K562 (cell line): ENCODE measurements around the gene NUDT6. TPM values are rescaled to one million over a fixed set of nuclear protein-coding genes. Genes with fewer than 3 reads are reported as not detected.
"Not testable (repeated sequence)": the region's sequence is repeated elsewhere in the genome, so short reads cannot be mapped to it uniquely, and the experiment has no call there.

ENCODE experiments used
- ATAC-seq: fragments of 200-7000 bp; cut with Tn5 transposase; 3 replicates; pipeline ENCODE4 v1.9.1; 2020; ENCODE audit warnings: moderate library complexity
- BruUV-seq: library from RNA; stranded (reverse); fragments of 400-500 nt; replicated peaks from 2 replicates; lab custom pipeline; 2021; lab: Mats Ljungman, UMichigan
- CTCF ChIA-PET: fragments of 300-600 bp; formaldehyde crosslinking; extraction: SDS; loops from one replicate; lab custom pipeline; 2021; ENCODE audit warnings: low intra/inter-chr PET ratio; lab: Yijun Ruan, JAX
- POLR2A ChIA-PET: fragments of 300-600, 350-650 bp; sonication (Branson Sonifier 250); formaldehyde crosslinking; extraction: SDS; loops from one replicate; lab custom pipeline; 2021; ENCODE audit warnings: antibody characterized with exemption, inconsistent platforms; lab: Yijun Ruan, JAX
- DNase-seq, 4 experiments: peaks; one replicate each; pipeline versions ENCODE4 v3.0.0 to v3.0.0-alpha.2; 2011 to 2018; ENCODE audit warnings: low spot score in 3 of 4, mixed read lengths in 3 of 4; ENCODE audit errors: extremely low read depth in 1 of 4
- FAIRE-seq: peaks from 2 replicates; lab custom pipeline; 2011; peaks lifted over from hg19 to GRCh38; lab: Jason Lieb, UNC
- H2AFZ ChIP-seq: 2 replicates; pipeline ENCODE4 v1.6.0; 2011; ENCODE audit warnings: low read depth, low read length, control low read depth, inconsistent platforms
- H3K27ac ChIP-seq: fragments of 200-600 bp; 3 replicates; pipeline ENCODE4 v1.8.0; 2011; ENCODE audit warnings: low read depth, mild to moderate bottlenecking, control low read depth, inconsistent platforms, low read length, moderate library complexity, mixed read lengths; ENCODE audit errors: extremely low read depth
- H3K27me3 ChIP-seq, 2 experiments: fragments of 300-600 bp in 1 of 2; 2 replicates in 1 of 2; 3 replicates in 1 of 2; pipeline versions ENCODE4 v1.6.0 to v1.8.0; 2011; ENCODE audit warnings: inconsistent platforms in 2 of 2, low read length in 2 of 2, mild to moderate bottlenecking in 1 of 2, mixed read lengths in 1 of 2, moderate library complexity in 1 of 2; ENCODE audit not compliant: control insufficient read depth in 2 of 2, insufficient read depth in 2 of 2
- H3K36me3 ChIP-seq: fragments of 300-600 bp; 3 replicates; pipeline ENCODE4 v1.8.0; 2011; ENCODE audit warnings: mild to moderate bottlenecking, low read length, inconsistent platforms; ENCODE audit not compliant: control insufficient read depth, insufficient read depth
- H3K4me1 ChIP-seq, 2 experiments: fragments of 200-600 bp in 1 of 2; replicated peaks in 1 of 2; 2 replicates in 1 of 2; 3 replicates in 1 of 2; pipeline versions ENCODE4 v1.5.1 to v1.8.0; 2011; ENCODE audit warnings: inconsistent platforms in 2 of 2, low read length in 2 of 2, mild to moderate bottlenecking in 1 of 2, mixed read lengths in 1 of 2, moderate library complexity in 1 of 2; ENCODE audit not compliant: control insufficient read depth in 2 of 2, insufficient read depth in 2 of 2
- H3K4me2 ChIP-seq: 2 replicates; pipeline ENCODE4 v1.6.1; 2011; ENCODE audit warnings: low read length, control low read depth, inconsistent platforms, mixed read lengths; ENCODE audit not compliant: insufficient read depth
- H3K4me3 ChIP-seq: fragments of 200-600 bp; sonication (generic), shearing (Covaris generic); 2 replicates; pipeline ENCODE4 v1.5.1; 2016; ENCODE audit warnings: control low read depth, inconsistent platforms
- H3K79me2 ChIP-seq: fragments of 200-600 bp; 3 replicates; pipeline ENCODE4 v1.8.0; 2011; ENCODE audit warnings: low read length, inconsistent platforms; ENCODE audit not compliant: control insufficient read depth, insufficient read depth
- H3K9ac ChIP-seq, 2 experiments: 2 replicates each; pipeline versions ENCODE4 v1.6.0 to v1.6.1; 2011; ENCODE audit warnings: low read depth in 2 of 2, low read length in 2 of 2, control low read depth in 1 of 2, inconsistent platforms in 1 of 2, mild to moderate bottlenecking in 1 of 2, mixed read lengths in 1 of 2; ENCODE audit not compliant: insufficient read depth in 1 of 2
- H3K9me1 ChIP-seq: one replicate; pipeline ENCODE4 v1.6.0; 2011; ENCODE audit warnings: inconsistent platforms, mild to moderate bottlenecking, low read length, moderate library complexity; ENCODE audit not compliant: control insufficient read depth, insufficient read depth
- H3K9me3 ChIP-seq: replicated peaks from 2 replicates; pipeline ENCODE4 v1.5.1; 2011; ENCODE audit warnings: low read depth, low read length, inconsistent platforms; ENCODE audit not compliant: control insufficient read depth, insufficient read depth
- H4K20me1 ChIP-seq: replicated peaks from 2 replicates; pipeline ENCODE4 v1.6.1; 2011; ENCODE audit warnings: low read length, inconsistent platforms, mixed read lengths; ENCODE audit not compliant: control insufficient read depth, insufficient read depth
- EGR1 ChIP-seq: fragments of 450-650 bp; conservative IDR thresholded peaks from 2 replicates; pipeline ENCODE4 v1.6.1; 2017; ENCODE audit warnings: mild to moderate bottlenecking
- ZBTB33 ChIP-seq: sonication (generic); formaldehyde crosslinking; IDR thresholded peaks from 2 replicates; pipeline ENCODE4 v1.8.1; 2023; ENCODE audit warnings: mild to moderate bottlenecking, missing genetic modification reagents
- ZNF280B ChIP-seq: fragments of 250-450 bp; sonication (Bioruptor Pico); IDR thresholded peaks from 2 replicates; pipeline ENCODE4 v1.5.1; 2021; ENCODE audit warnings: mild to moderate bottlenecking
- WGBS: fragments of 100-300 bp; shearing (Covaris generic); methylation state at CpG from one replicate; pipeline ENCODE4 v1.1.6; 2016; ENCODE audit warnings: low coverage, mixed read lengths; ENCODE audit not compliant: insufficient coverage; ENCODE audit errors: missing lambda C conversion rate; 5-methylcytosine and 5-hydroxymethylcytosine counted together
- in situ Hi-C: fragments of 300-500 bp; cut with MboI; formaldehyde crosslinking; loops from 4 replicates; pipeline ENCODE4 v1.15.0; 2018; ENCODE audit warnings: inconsistent platforms, mixed read lengths
- intact Hi-C: fragments of 100-400 bp; cut with micrococcal nuclease; formaldehyde crosslinking; loops from 2 replicates; pipeline ENCODE4 v1.14.2; 2022
- polyA plus RNA-seq, 8 experiments: library from polyadenylated mRNA; depleted of rRNA in 4 of 8; stranded (reverse) in 5 of 8; unstranded in 3 of 8; fragments of >200 nt; fragmentation: Nextera tagmentation in 2 of 8; fragmentation: Illumina TruSeq in 1 of 8; extraction: Ambion mirVana in 2 of 8; extraction: Trizol in 1 of 8; gene quantifications; 2 replicates each; pipeline versions ENCODE4 v1.2.1 to v1.2.3, GENCODE V29; 2011 to 2014; ENCODE audit warnings: inconsistent platforms in 1 of 8, missing spikeins in 1 of 8
- total RNA-seq, 7 experiments: library from RNA; depleted of rRNA in 6 of 7; stranded (reverse); fragments of >200 nt in 6 of 7; fragmentation: Illumina TruSeq in 2 of 7; extraction: Trizol in 2 of 7; gene quantifications; 2 replicates each; pipeline versions ENCODE4 v1.2.1 to v1.2.3, GENCODE V29; 2011 to 2021; ENCODE audit warnings: low replicate concordance in 1 of 7

NUDT6 gene
- total and polyA plus RNA-seq, 9 of the 15 experiments (the other 6 are each of a cell fraction or from before 2014, with no cell fraction given) = 9.4 to 18.1 (median 13.4) TPM

GRCh38 chr4:122946142-122946541 is 23.7 kb upstream of the NUDT6 start (continued):
- no peak for TF ChIP-seq ZNF280B (CRISPR knock-in tag)
- TF ChIP-seq, all 486 proteins: peak for 0

- H3K36me3 ChIP-seq = peaks cover 41% of the 10 kb centered on the region
- H3K4me3 ChIP-seq, H3K9me1 ChIP-seq, CTCF ChIA-PET, BruUV-seq, H3K9me3 ChIP-seq, H3K27ac ChIP-seq, H3K27me3 ChIP-seq, H2AFZ ChIP-seq, H3K4me2 ChIP-seq, in situ Hi-C loops, intact Hi-C loops, POLR2A ChIA-PET, H3K4me1 ChIP-seq, DNase-seq, ATAC-seq, H4K20me1 ChIP-seq, H3K79me2 ChIP-seq, H3K9ac ChIP-seq, FAIRE-seq: not testable (repeated sequence)
- TF ChIP-seq ZBTB33 (peak; percentile 65; the same call in 1 of the 2 replicates), EGR1 (peak; percentile 23; the same call in 1 of the 2 replicates)
- WGBS = no CpG with 5 or more reads among the region's 17 CpGs
These were observed 22.7 kb upstream of the NUDT6 start for GRCh38 chr4:122945136-122945535.
